LNCAP (cell line): ENCODE results near the gene TMED5.

Source experiments
- CTCF ChIP-seq: fragments of 450-650 bp; IDR thresholded peaks from 2 replicates; pipeline ENCODE4 v1.5.1; 2017; ENCODE audit warnings: mild to moderate bottlenecking

Gene TMED5

GRCh38 chr1:93109578-93109977 is 70.6 kb downstream of the TMED5 start:
- no peak for TF ChIP-seq CTCF

GRCh38 chr1:93108335-93108734 is 71.9 kb downstream of the TMED5 start:
- TF ChIP-seq CTCF: no peak

- TF ChIP-seq CTCF: no peak
These were observed 72.8 kb downstream of the TMED5 start for GRCh38 chr1:93107395-93107794.

GRCh38 chr1:93106226-93106625 is 74.0 kb downstream of the TMED5 start:
- TF ChIP-seq CTCF: no peak

GRCh38 chr1:93102142-93102541 is 78.1 kb downstream of the TMED5 start:
- no peak for TF ChIP-seq CTCF
